Measurements from ENCODE around the gene SLC35G3.

DNA sequence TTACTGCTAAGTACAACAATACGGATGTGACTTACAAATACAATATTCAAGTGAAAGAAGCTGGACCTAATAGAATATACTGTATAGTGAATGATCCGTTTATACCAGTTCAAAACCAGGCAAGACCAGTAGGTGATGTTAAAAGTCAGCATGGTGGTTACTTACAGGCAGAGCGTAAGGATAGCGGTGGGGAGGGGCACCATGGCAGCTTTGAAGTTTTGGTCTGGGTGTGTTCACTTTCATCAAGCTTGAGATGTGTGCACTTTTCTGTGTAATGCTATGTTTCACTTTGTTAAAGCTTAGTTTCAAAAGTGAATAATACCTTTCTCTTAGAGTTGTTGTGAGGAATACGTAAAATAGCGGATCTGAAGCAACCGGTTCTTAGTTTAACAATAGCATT lies 16.5 kb upstream of the SLC35G3 start:
- TF ChIP-seq POLR2A (IDR thresholded peaks at IDR 0.05) (no peak), CTCF (IDR thresholded peaks at IDR 0.05) (no peak)

All from lower leg skin (tissue), 3 donors.